ENCODE data around the gene CD47.

DNA sequence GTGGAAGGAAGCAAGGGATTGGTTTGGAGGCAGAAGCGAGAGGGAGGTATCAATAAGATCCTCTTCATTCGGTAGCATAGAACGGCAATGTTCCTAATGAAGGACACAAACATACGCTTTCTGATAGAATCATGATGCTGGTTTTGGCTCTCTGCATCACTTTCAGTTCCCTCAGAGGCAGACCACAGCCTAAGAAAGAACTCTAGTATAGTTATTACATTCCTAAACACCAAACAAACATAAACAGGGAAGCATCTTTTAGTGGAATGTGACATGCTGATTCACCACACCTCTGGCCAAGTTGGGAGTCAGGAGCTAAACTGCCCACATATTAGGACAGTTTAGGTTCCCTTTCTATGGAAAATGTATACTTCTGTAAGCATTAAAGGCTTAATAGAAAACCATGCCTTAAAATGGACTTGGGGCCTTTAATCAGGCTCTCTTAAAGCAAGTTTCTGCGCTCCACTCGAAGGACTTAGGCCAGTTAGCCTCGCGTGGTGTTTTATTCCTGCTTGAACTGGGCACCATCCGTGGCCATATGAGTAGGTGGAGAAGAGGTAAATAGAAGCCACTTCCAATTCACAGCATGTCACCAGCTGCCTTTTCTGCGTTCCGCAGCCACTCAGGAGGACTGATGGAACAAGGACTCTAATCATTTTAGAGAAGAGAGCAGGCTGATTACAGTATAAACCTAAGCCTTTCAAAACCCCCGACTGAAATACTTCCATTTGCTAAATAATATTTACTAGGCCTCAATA lies 53.7 kb downstream of the CD47 start:
- TF ChIP-seq, protein P1, sequence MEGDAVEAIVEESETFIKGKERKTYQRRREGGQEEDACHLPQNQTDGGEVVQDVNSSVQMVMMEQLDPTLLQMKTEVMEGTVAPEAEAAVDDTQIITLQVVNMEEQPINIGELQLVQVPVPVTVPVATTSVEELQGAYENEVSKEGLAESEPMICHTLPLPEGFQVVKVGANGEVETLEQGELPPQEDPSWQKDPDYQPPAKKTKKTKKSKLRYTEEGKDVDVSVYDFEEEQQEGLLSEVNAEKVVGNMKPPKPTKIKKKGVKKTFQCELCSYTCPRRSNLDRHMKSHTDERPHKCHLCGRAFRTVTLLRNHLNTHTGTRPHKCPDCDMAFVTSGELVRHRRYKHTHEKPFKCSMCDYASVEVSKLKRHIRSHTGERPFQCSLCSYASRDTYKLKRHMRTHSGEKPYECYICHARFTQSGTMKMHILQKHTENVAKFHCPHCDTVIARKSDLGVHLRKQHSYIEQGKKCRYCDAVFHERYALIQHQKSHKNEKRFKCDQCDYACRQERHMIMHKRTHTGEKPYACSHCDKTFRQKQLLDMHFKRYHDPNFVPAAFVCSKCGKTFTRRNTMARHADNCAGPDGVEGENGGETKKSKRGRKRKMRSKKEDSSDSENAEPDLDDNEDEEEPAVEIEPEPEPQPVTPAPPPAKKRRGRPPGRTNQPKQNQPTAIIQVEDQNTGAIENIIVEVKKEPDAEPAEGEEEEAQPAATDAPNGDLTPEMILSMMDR (IDR thresholded peaks at IDR 0.05) = no peak
- no peak for TF ChIP-seq POLR2A (IDR thresholded peaks at IDR 0.05)
- no peak for TF ChIP-seq EP300 (IDR thresholded peaks at IDR 0.05)
